Right renal cortex interstitium (tissue), 3 donors: ENCODE data around the gene WNT3. TPM values are rescaled to one million over a fixed set of nuclear protein-coding genes. Genes with fewer than 3 reads are reported as not detected.

ENCODE experiments used
- DNase-seq, 3 donors: peaks; one replicate each; pipeline ENCODE4 v3.0.0-alpha.2; 2013; ENCODE audit warnings: low read depth in 3 of 3, low spot score in 2 of 3
- polyA plus RNA-seq, 3 donors: library from polyadenylated mRNA; unstranded; fragments of 120-200 nt; gene quantifications; one replicate each; pipeline ENCODE4 v1.2.1, GENCODE V29; 2013; ENCODE audit not compliant: insufficient read length in 3 of 3

Gene WNT3
- polyA plus RNA-seq, 3 donors = 1.4 to 2.1 (median 1.4) TPM

GRCh38 chr17:46739982-46740381, 78.5 kb downstream of the WNT3 start:
- no peak for DNase-seq

GRCh38 chr17:46738544-46738943, 79.9 kb downstream of the WNT3 start:
- no peak for DNase-seq

- no peak for DNase-seq
Observed at GRCh38 chr17:46737326-46737725, 81.2 kb downstream of the WNT3 start.

GRCh38 chr17:46736100-46736499, 82.4 kb downstream of the WNT3 start:
- no peak for DNase-seq

- DNase-seq = no peak
Observed at GRCh38 chr17:46733837-46734475, 84.5 kb downstream of the WNT3 start.

GRCh38 chr17:46732754-46733398, 85.6 kb downstream of the WNT3 start:
- DNase-seq = no peak

GRCh38 chr17:46732160-46732559, 86.3 kb downstream of the WNT3 start:
- no peak for DNase-seq

GRCh38 chr17:46730679-46731078, 87.8 kb downstream of the WNT3 start:
- no peak for DNase-seq

- no peak for DNase-seq
Observed at GRCh38 chr17:46730026-46730425, 88.5 kb downstream of the WNT3 start.

- no peak for DNase-seq
Observed at GRCh38 chr17:46727572-46728348, 90.7 kb downstream of the WNT3 start.

- DNase-seq = no peak
Observed at GRCh38 chr17:46726206-46726605, 92.3 kb downstream of the WNT3 start.

- DNase-seq = no peak
Observed at GRCh38 chr17:46722662-46723285, 95.7 kb downstream of the WNT3 start.

GRCh38 chr17:46720408-46720807, 98.1 kb downstream of the WNT3 start:
- no peak for DNase-seq

- DNase-seq = no peak
Observed at GRCh38 chr17:46719891-46720290, 98.6 kb downstream of the WNT3 start.

GRCh38 chr17:46717999-46718398, 100.5 kb downstream of the WNT3 start:
- DNase-seq = no peak

Other genes starting within 250 kb of the WNT3 start
- 10 to 100 TPM; 17.6 to 28.8 (median 21.7) TPM for gene ARL17A, start 239.0 kb downstream of the WNT3 start, polyA plus RNA-seq
- gene NSF, start 228.0 kb downstream of the WNT3 start, polyA plus RNA-seq = 10 to 100 TPM; 36.8 to 41.0 (median 40.8) TPM
- 10 to 100 TPM in 1 of 3 donors, 1 to 10 TPM in 2; 9.1 to 15.6 (median 9.4) TPM for gene WNT9B, start 32.9 kb upstream of the WNT3 start, polyA plus RNA-seq
- gene GOSR2, start 104.5 kb upstream of the WNT3 start, polyA plus RNA-seq = 10 to 100 TPM; 53.1 to 61.2 (median 55.3) TPM
- not detected for gene RPRML, start 160.6 kb upstream of the WNT3 start, polyA plus RNA-seq